ENCODE data around the gene SYNE1. TPM values are rescaled to one million over a fixed set of nuclear protein-coding genes. Genes with fewer than 3 reads are reported as not detected.

The SYNE1 gene
- total RNA-seq, 2 experiments from 2014 or later, result 29.5 to 35.1 TPM

GRCh38 chr6:152267967-152268845 lies 369.0 kb downstream of the SYNE1 start:
- DNase-seq, result peak; percentile 50
- CTCF ChIA-PET, result interaction anchor here (0.6 to 2.7 kb wide), 27 partner anchors 10 to 933 kb away, joined by 3 to 10 read pairs (median 3); no protein-coding TSS in a partner anchor
- Mint-ChIP-seq H3K4me3 (no peak overlapping the region), H3K27me3 (no peaks in the 10 kb centered on the region), H3K4me1 (ENCODE audit: low read depth) (peaks cover 9% of the 10 kb centered on the region), H3K27ac (no peak overlapping the region), H3K36me3 (ENCODE audit: low read depth) (peaks cover 12% of the 10 kb centered on the region), H3K9me3 (no peaks in the 10 kb centered on the region)
- intact Hi-C loops (cut with micrococcal nuclease), result loop anchor here (5.0 to 10.0 kb wide), 2 partner anchors 501 to 593 kb away; no protein-coding TSS in a partner anchor
- no peak for ATAC-seq
- POLR2A ChIA-PET, result interaction anchor here (0.6 to 0.7 kb wide), 2 partner anchors 167 to 265 kb away, joined by 3 read pairs; no protein-coding TSS in a partner anchor
- TF ChIP-seq CTCF (IDR thresholded peaks at IDR 0.05), result peak; percentile 72

- intact Hi-C loops (cut with micrococcal nuclease), result loop anchor here (5.0 to 10.0 kb wide), 2 partner anchors 498 to 591 kb away; no protein-coding TSS in a partner anchor
- POLR2A ChIA-PET, result no interaction called here
- no peak for DNase-seq
- TF ChIP-seq CTCF (IDR thresholded peaks at IDR 0.05), result no peak
- H3K36me3 Mint-ChIP-seq (ENCODE audit: low read depth), result peaks cover 23% of the 10 kb centered on the region
- peaks cover 2% of the 10 kb centered on the region for H3K4me1 Mint-ChIP-seq (ENCODE audit: low read depth)
- ATAC-seq, result no peak
- H3K27ac Mint-ChIP-seq, result no peak overlapping the region
- peaks cover 3% of the 10 kb centered on the region for H3K9me3 Mint-ChIP-seq
- H3K4me3 Mint-ChIP-seq, result no peak overlapping the region
- H3K27me3 Mint-ChIP-seq, result no peaks in the 10 kb centered on the region
- CTCF ChIA-PET, result interaction anchor here (0.8 to 1.4 kb wide), 3 partner anchors 73 to 155 kb away, joined by 3 read pairs; no protein-coding TSS in a partner anchor
Observed at GRCh38 chr6:152265651-152266050, 371.5 kb downstream of the SYNE1 start.

GRCh38 chr6:152263582-152263981 lies 373.6 kb downstream of the SYNE1 start:
- H3K9me3 Mint-ChIP-seq, result peaks cover 3% of the 10 kb centered on the region
- DNase-seq (no peak), ATAC-seq (no peak)
- ChIA-PET CTCF (no interaction called here), POLR2A (no interaction called here)
- H3K36me3 Mint-ChIP-seq (ENCODE audit: low read depth), result peaks cover 23% of the 10 kb centered on the region
- no peak for TF ChIP-seq CTCF (IDR thresholded peaks at IDR 0.05)
- no peaks in the 10 kb centered on the region for H3K27me3 Mint-ChIP-seq
- intact Hi-C loops (cut with micrococcal nuclease), result loop anchor here (10.0 kb wide), 1 partner anchor 589 kb away; no protein-coding TSS in a partner anchor
- H3K4me1 Mint-ChIP-seq (ENCODE audit: low read depth), result peaks cover 2% of the 10 kb centered on the region
- H3K27ac Mint-ChIP-seq, result no peak overlapping the region
- H3K4me3 Mint-ChIP-seq, result no peak overlapping the region

GRCh38 chr6:152261179-152261578 lies 376.0 kb downstream of the SYNE1 start:
- no peak overlapping the region for H3K27ac Mint-ChIP-seq
- H3K4me1 Mint-ChIP-seq (ENCODE audit: low read depth), result peaks cover 2% of the 10 kb centered on the region
- H3K36me3 Mint-ChIP-seq (ENCODE audit: low read depth), result peaks cover 31% of the 10 kb centered on the region
- ChIA-PET POLR2A (no interaction called here), CTCF (interaction anchor here (0.8 to 1.6 kb wide), 2 partner anchors 11 to 78 kb away, joined by 3 read pairs; no protein-coding TSS in a partner anchor)
- intact Hi-C loops (cut with micrococcal nuclease), result loop anchor here (10.0 kb wide), 1 partner anchor 586 kb away; no protein-coding TSS in a partner anchor
- DNase-seq, result no peak
- ATAC-seq, result no peak
- no peaks in the 10 kb centered on the region for H3K27me3 Mint-ChIP-seq
- H3K4me3 Mint-ChIP-seq, result no peak overlapping the region
- no peak for TF ChIP-seq CTCF (IDR thresholded peaks at IDR 0.05)
- peaks cover 3% of the 10 kb centered on the region for H3K9me3 Mint-ChIP-seq

- Mint-ChIP-seq H3K9me3 (peaks cover 3% of the 10 kb centered on the region), H3K36me3 (ENCODE audit: low read depth) (peaks cover 29% of the 10 kb centered on the region), H3K4me3 (no peak overlapping the region), H3K27ac (no peak overlapping the region), H3K27me3 (no peaks in the 10 kb centered on the region), H3K4me1 (ENCODE audit: low read depth) (no peaks in the 10 kb centered on the region)
- ATAC-seq (no peak), DNase-seq (no peak)
- intact Hi-C loops (cut with micrococcal nuclease), result no loop called here
- CTCF ChIA-PET, result no interaction called here
- TF ChIP-seq CTCF (IDR thresholded peaks at IDR 0.05), result no peak
- POLR2A ChIA-PET, result interaction anchor here (1.2 kb wide), 1 partner anchor 510 kb away, joined by 3 read pairs; no protein-coding TSS in a partner anchor
Observed at GRCh38 chr6:152259234-152259633, 377.9 kb downstream of the SYNE1 start.

Data from activated CD8-positive, alpha-beta T cell treated with anti-CD3 and anti-CD28 coated beads for 36 hours (primary cell).